T-helper 2 cell treated with Interferon-gamma antibody and Interleukin-4, amounts not matched to agents 100 ng/mL and 5 ng/mL, for 36 hours (primary cell): ENCODE results near the gene PREX1. TPM values are rescaled to one million over a fixed set of nuclear protein-coding genes. Genes with fewer than 3 reads are reported as not detected.

ENCODE experiments used
- intact Hi-C: fragments of 100-400 bp; cut with micrococcal nuclease; formaldehyde crosslinking; loops from one replicate; pipeline ENCODE4 v1.15.1; 2023
- total RNA-seq: library from RNA; stranded (reverse); gene quantifications from 2 replicates; pipeline ENCODE4 v1.2.3, GENCODE V29; 2022

The PREX1 gene
- total RNA-seq, 1 donor from 2014 or later, result 53.0 TPM

DNA sequence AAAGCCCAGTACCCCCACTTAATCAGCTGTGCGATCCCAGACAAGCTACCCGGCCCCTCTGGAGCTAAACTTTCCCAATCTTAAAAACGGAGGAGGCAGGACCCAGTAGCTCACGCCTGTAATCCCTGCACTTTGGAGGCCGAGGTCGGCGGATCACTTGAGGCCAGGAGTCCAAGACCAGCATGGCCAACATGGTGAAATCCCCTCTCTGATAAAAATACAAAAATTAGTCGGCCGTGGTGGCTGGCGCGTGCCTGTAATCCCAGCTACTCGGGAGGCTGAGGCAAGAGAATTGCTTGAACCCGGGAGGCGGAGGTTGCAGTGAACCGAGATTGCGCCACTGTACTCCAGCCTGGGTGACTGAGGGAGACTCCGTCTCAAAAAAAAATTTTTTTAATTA, 1.3 kb downstream of the PREX1 start:
- intact Hi-C loops, result loop anchor here (2.0 to 5.0 kb wide), 3 partner anchors 81 to 170 kb away; no protein-coding TSS in a partner anchor

DNA sequence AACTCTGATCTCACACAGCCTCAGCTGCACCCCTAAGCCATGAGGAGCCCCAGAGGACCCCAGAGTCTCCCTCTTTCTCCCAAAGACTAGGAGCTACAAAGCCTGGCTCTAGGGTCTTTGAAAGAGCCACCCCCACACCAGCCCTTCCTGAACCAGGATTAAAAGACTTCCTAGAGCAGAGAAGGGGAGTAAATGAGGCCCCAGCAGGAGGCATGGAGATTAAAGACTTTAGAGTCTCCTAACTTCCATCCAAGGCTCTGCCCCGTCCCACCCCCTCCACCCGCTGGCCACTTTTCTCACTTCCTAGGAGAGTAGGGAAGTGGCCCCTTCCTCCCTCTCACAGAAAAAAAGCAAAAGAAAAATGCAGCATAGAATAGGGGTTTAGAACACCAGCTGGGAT, 1.7 kb downstream of the PREX1 start:
- intact Hi-C loops, result loop anchor here (2.0 to 5.0 kb wide), 3 partner anchors 81 to 169 kb away; no protein-coding TSS in a partner anchor

DNA sequence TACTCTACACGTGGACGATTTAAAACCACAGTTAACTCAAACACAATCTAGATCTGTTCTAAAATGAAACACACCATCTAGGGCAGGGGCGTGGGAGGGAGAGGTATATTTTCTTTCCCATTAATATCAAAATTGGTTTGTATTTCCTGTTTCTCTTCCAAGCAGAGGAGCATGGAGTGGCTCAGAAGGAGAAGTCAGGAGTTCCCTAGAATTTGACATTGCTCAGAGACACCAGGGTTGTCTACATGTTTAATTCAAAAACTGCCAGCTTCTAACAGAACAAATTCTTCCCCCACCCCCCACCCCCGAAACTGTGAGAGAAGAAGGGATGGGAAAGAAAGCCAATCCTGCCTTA, 2.3 kb downstream of the PREX1 start:
- intact Hi-C loops, result loop anchor here (5.0 kb wide), 2 partner anchors 82 to 108 kb away; no protein-coding TSS in a partner anchor

DNA sequence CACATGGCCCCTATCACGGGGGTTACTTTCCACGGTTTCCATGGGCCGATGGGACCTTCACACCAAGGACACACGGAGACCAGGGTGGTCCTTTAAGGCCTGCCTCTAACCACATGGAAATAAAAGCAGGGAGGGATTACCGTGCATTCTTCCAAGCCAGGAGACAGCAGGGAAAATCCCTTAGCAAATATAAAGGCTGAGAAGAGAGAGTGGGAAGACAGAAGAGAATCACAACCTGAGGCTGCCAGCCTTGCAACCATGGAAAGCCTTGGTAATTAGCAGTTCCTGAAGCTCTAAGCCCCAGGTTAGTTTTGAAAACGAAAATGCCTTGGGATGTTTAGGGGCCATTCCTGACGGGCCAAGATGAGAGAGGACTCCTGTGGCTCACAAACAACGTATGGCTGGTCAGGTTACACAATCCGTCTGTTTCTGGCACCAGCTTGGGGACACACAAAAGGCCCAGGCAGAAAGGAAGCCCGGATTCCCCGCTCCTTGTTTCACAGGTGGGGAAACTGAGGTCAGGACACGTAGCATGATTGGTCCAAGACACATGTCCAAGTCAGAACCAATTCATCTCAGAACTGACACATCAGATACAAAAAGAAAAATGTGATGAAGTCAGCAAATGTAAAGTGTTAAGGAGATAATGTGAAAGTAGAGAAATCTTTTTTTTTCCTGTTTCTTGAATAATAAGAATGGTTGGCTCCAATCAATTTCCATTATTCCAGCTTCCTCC, 2.8 kb downstream of the PREX1 start:
- intact Hi-C loops, result loop anchor here (5.0 kb wide), 5 partner anchors 63 to 108 kb away; partner anchors contain the start of gene ARFGEF2

DNA sequence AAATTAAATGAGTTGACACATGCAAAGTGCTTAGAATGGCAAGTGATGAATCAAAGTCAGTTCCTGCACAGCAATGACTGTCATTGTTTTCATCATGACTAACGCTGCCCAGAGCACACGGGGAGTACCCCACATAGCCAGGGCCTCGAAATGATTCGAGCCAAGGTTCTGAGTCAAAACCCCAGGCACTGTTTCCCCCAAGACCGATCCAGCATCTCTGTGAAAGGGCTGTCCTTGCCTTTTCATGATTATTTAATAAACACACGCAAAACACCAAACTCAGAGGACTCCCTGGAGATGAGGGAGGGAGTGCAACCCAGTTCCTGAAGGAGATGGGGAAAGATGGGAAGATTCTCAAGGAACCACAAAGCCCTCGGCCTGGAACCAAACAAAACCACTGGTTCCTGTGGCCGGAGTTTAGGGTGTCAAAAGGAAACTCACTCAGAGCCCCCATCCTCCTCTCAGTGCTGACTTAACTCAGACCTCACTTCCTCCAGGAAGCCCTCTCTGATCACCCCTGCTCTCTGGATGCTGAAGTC, 3.8 kb downstream of the PREX1 start:
- intact Hi-C loops, result loop anchor here (5.0 kb wide), 3 partner anchors 62 to 98 kb away; partner anchors contain the start of gene ARFGEF2

DNA sequence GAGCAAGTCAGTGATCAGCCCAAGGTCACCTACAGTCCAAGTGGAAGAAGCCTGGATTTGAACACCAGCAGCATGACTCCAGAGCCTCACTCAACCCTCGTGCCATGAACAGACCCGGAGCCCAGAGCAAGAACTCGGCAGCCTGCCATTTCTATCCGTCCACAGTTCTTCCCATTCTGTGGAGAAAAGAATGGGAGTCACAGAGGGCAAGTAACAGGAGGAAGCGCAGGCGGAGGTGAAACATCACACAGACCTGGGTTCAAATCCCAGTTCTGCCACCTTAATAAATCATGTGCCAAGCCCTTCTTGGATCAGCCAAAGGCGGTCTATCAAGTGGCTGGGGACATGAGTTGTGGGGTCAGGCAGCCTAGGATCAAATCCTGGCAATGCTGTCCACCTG, 4.3 kb downstream of the PREX1 start:
- intact Hi-C loops, result loop anchor here (5.0 kb wide), 3 partner anchors 61 to 99 kb away; partner anchors contain the start of gene ARFGEF2

DNA sequence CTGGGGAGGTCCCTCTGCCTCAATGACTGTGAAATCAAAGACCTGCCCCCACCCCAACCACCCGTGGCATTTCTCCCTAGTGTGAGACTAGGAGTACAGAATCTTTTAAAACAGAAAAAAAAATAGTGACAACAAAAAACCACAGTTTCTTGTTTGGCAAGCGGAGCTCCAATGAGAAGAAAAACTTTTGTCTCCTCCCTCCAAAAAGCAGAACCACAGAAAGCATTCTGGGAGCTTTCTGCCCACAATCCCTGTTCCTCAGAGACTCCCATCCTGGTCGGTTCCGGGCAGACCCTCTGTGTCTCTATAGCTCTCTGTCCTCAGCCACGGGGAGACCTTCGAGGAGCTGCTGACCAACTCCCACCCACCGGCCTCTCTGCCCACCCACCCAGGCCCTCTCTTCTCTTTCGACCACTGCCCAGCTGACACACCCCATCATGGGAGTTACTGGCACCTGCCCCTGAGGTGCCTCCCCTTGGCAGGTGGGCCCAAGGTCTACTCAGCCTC, 4.9 kb downstream of the PREX1 start:
- intact Hi-C loops, result loop anchor here (5.0 kb wide), 3 partner anchors 61 to 99 kb away; partner anchors contain the start of gene ARFGEF2

DNA sequence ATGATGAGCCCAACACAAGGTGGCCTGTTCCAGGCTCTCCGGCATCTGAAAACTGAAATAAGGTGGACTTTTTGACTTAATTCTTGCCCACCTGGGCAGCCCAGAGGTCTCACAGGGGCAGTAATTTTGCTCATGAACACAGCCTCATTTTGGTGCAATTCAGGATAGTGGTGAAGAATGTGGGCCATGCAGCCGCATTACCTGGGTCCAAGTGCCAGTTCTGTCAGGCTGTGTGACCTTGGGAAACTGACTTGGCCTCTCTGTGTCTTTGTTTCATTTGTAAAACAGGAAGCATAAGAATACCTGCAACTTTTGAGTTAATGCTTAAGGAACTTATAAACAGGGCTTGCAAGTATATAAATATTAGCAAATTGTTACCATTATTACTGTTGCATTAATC, 5.6 kb downstream of the PREX1 start:
- intact Hi-C loops, result loop anchor here (5.0 kb wide), 3 partner anchors 60 to 100 kb away; partner anchors contain the start of gene ARFGEF2

DNA sequence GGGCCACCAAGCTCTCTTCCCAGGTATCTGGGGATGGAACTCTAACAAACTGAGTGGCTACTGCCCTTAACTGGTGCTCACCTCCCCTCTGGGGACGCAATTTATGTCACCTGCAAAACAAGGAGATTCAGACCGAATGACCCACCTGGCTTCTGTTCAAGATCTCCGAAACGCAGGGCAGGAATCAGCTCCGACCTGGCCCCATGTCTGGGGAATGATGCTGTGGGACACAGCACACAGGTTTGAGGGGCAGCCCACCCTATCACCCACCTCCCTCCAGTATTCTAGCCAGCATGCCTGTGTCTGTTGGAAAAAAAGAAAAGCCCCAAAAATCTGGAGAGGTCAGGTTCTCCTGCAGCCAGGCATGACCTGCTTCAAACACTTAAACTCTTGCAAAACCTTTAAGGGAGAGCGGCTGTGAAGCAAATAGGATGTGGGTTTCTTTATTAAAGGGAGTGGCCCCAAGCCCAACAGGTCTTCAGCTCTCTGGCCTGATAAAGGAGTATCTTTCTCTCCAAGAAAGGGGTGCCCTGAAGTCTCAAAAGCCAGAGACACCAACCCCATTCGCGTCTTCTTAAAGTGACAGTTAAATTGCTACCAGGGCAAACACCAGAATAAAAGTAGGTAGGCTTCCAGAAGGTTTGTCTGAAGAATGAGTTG, 6.4 kb downstream of the PREX1 start:
- intact Hi-C loops, result loop anchor here (5.0 kb wide), 3 partner anchors 59 to 101 kb away; partner anchors contain the start of gene ARFGEF2

DNA sequence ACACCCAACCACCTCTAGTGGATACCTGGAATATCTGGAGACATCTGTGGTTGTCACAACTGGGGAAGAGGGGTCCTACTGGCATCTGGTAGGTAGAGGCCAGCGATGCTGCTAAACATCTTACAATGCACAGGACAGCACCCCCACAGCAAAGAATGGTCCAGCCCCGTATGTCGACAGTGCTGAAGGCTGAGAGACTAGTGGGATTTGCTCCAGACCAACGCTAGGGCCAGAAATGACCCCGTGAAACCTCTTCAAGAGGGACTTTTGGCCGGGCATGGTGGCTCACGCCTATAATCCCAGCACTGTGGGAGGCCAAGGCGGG, 7.2 kb downstream of the PREX1 start:
- intact Hi-C loops, result loop anchor here (5.0 kb wide), 3 partner anchors 58 to 102 kb away; partner anchors contain the start of gene ARFGEF2

DNA sequence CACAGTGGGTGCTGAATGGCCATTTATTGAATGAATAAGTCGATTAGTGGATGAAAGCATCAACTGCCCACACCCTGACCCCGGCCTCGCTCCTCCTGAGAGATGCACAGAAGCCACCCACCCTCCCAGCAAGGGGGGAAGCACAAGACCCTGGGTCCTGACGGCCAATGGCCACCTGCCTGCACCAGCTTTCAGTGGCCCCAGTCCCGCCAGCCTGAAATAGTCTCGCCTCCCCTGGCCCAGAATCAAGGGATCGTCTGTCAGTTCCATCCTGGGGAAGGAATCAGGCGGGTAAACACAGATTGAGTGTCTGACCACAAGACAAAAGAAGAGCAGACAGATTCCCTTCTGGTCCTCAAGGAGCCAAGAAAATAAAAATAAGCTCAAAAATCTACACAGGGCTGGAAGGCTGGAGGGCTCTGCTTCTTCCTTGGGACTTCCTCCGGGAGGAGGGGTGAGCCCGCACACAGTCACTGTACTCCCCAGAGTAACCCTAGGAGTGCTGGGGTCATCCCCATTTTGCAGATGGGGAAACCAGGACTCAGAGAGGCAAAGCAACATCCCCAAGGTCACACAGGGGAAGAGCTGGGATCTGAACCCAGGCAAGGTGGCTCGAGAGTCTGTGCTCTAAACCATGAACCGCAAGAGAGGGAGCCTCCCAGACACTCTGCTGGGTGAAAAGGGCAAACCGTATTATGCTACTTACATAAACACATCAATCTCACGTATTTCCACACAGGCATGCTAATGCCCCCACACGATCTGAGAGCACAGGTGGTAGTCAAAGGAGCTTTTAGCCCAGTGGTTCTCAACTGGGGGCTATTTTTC, 7.8 kb downstream of the PREX1 start:
- intact Hi-C loops, result loop anchor here (5.0 kb wide), 3 partner anchors 58 to 102 kb away; partner anchors contain the start of gene ARFGEF2

DNA sequence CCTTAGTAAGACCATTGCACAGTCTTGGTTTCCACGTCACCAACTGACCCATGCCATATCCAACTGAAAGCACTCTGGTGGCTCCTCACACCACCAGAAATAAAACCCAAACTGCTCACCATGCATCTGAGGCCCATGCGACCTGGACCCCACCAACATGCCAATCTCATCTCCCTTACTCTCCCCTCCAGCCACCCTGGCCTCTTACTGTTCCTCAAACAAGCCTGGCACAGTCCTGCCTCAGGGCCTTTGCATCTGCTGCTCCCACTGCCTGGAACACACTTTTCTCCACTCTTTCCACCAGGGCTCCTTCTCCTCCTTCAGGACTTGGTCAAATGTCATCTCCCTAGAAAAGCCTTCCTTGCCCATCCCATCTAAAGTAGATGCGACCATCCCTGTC, 8.7 kb downstream of the PREX1 start:
- intact Hi-C loops, result no loop called here

DNA sequence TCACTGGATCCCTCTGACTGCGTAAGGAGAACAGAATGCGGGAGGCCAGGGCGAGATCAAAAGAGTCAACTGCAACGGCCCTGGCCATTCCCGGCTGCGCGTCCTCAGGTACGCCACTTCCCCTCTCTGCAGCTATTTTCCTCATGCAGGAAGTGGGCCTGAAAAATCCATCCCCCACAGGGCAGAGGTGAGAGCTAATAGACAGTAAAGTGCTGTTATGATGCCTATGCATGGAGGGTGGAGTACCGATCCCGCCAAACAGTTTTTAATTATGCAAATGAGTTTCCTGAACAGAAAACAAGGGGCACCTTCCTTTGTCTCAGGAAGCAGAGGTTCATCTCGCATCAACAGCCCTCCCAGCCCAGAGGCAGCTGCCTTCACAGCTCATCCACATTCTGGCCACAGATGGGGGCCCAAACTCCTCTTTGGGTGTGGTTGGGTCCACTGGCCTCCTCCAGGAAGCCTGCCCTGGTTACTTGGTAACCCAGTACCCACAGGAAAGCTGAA, 9.3 kb downstream of the PREX1 start:
- intact Hi-C loops, result no loop called here

DNA sequence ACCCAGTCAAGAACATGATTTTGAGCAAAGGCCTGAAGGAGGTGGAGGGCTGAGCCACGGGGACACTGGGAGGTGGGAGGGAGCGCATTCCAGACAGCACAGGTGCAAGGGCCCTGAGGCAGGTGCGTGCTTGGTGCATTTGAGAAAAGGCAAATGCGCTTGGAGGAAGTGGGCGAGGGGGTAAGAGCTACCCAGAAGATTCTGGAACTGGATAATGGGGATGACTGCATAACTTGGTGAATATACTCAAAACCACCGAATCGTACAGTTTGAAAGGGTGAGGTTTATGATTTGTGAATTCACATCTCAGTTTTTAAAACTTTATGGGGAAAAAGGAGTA, 9.8 kb downstream of the PREX1 start:
- intact Hi-C loops, result no loop called here

DNA sequence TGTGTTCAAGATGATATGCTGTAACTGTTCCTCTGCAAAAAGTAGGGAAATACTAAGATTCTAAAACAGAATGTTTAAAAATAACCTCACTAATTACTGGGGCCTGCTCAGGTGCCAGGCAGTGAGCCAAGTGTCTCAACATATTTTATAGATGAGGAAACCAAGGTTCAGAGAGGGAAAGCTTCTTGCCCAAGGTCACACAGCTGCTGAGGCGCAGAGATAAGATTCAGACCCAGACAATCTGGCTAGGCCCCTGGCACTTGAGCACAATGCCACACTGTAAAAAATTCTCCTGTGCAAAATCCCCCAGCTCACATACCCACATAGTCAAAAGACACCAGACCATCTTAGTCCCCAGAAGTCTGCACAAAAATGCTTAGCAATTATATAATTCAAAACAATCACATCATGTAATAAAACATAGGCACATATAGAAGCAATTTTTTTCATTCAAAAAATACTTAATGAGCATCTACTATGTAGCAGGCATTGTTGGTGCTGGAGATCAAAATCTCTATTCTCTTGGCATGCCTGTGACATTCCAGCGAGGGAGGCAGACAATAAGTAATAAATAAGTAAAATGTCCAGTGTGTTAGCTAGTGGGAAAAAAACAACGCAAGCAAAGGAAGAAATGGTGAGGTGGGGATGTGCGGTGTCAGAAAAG, 10.3 kb downstream of the PREX1 start:
- intact Hi-C loops, result no loop called here

DNA sequence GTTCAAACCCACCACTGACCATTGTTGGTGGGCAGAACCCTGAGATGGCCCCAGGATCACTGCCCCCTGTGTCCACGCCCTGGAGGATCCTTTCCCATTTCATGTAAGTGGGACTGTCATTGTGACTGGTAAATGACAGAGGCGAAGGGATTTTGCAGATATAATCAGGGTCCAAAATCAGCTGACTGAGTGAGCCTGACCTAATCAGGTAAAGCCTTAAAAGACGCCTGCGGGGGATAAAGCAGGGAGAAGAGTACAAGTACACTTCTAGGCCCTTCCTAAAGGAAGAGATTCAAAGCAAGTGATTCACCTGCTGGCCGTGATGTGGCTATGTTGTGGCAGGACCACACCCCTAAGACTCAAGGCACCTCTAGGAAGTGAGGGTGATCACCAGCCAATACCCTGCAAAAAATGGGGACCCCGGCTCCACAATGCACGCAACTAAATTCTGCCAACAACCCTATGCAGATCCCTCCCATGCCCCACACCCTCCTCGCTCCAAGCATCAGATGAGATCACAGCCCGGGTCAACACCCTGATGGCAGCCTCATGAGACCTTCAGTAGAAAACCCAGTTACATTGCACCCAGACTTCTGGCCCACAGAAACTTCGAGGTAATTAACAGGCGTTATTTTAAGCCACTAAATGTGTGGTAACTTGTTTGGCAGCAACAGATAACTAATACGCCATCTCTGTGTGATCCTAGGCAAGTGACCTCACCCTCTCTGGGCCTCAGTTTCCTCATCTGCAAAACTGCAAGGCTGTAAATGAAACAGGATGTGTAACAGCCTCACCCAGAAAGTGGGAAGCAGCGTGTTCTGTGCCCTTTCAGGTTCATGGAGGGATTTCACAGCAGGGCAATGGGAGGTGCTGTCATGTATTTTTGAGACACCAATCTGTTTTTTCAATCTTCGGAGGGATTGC, 11.3 kb downstream of the PREX1 start:
- intact Hi-C loops, result no loop called here

DNA sequence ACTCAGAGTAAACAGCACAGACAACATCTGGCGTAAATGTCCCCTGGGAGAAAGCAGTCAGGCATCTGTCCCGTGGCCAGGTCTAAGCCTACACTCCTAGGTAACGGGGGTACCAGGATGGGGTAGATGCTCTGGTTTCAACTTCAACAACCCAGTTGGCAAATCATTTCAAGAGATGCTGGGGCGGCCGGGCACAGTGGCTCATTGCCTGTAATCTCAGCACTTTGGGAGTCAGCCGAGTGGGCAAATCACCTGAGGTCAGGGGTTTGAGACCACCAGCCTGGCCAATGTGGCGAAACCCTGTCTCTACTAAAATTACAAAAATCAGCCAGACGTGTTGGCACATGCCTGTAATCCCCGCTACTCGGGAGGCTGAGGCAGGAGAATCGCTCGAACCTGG, 12.3 kb downstream of the PREX1 start:
- intact Hi-C loops, result no loop called here

DNA sequence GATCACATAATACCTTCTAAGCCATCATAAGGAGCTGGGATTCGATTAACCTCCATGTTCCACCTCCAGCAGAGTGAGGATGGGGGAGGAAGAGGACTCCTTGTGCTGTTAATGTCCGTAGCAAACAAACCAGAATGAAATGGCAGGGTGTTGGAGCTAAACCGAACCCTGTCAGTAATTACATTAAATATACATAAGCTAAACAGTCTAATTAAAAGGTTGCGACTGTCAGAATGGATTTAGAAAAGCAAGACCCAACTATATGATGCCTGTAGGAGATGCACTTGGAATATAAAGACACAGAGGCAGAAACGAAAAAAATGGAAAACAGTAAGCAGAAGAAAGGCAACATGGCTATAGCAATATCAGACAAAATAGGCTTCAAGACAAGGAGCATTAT, 13.2 kb downstream of the PREX1 start:
- intact Hi-C loops, result no loop called here

DNA sequence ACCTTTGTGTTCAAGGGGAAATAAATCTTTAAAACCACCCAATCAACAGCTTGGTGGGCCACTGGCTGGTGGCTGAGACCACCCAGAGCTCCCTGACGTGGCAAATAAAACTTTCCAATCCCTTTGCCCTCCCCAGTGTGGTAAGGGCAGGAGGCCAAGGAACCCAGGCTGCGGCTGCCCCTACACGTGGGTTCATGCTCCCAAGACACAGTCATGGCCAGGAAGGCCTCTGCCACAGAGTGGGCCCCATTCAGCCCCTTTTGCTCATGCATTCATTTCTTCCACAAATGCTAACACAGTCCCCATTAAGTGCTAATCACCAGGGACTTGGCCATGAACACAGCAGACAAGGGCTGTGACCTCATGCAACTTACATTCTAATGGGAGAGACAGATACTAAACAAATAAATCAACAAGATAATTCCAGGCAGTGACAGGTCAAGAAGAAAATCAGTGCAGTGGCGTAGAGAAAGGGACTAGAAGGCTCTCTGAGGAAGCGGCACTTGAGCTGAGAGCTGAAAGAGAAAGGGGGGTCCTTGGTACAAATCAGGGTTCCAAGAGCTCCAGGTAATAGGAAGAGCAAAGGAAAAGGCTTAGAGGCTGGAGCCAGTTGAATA, 13.8 kb downstream of the PREX1 start:
- intact Hi-C loops, result no loop called here
